ENCODE data around the gene VPREB3. TPM values are rescaled to one million over a fixed set of nuclear protein-coding genes. Genes with fewer than 3 reads are reported as not detected.

VPREB3 gene
- polyA plus RNA-seq, 3 donors: 0.88 to 1.0 (median 1.0) TPM

GRCh38 chr22:23778577-23778900, 24.3 kb upstream of the VPREB3 start:
- H4K20me1 ChIP-seq (ENCODE audit: insufficient read depth, low read length): no peaks in the 10 kb centered on the region
- Mint-ChIP-seq H3K27ac (no peak overlapping the region), H3K27me3 (ENCODE audit: low read depth in 3 of 3) (peaks cover 13 to 14% (median 14%) of the 10 kb centered on the region in 3 donors), H3K4me1 (no peaks in the 10 kb centered on the region), H3K4me3 (no peak overlapping the region), H3K36me3 (no peaks in the 10 kb centered on the region), H3K9me3 (peaks cover 0 to 1% (median 0%) of the 10 kb centered on the region in 7 donors)
- no peak overlapping the region for H2AFZ ChIP-seq (ENCODE audit: insufficient read depth, low read depth, low read length, poor library complexity, severe bottlenecking)
- WGBS (ENCODE audit: insufficient coverage): 94% methylated on average over 3 of the region's 3 CpGs
- H3K27ac ChIP-seq (ENCODE audit: low read depth in 1 of 2, low read length in 2 of 2): no peak overlapping the region
- H3K79me2 ChIP-seq (ENCODE audit: insufficient read depth, low read length): no peaks in the 10 kb centered on the region
- no peaks in the 10 kb centered on the region for H3K36me3 ChIP-seq (replicated peaks in 1 of 2; ENCODE audit: control insufficient read depth in 1 of 2, insufficient read depth in 2 of 2, low read length in 2 of 2)
- H3K4me2 ChIP-seq (replicated peaks; ENCODE audit: extremely low read depth, low read length, poor library complexity, severe bottlenecking): no peak overlapping the region
- no peak for TF ChIP-seq CTCF (IDR thresholded peaks at IDR 0.05)
- no peak overlapping the region for H3K4me3 ChIP-seq (replicated peaks in 1 of 3; ENCODE audit: low read depth in 2 of 3, low read length in 3 of 3)
- no peak overlapping the region for H3K9ac ChIP-seq (ENCODE audit: insufficient read depth, low read length, poor library complexity, severe bottlenecking)
- no peaks in the 10 kb centered on the region for H3K9me3 ChIP-seq (replicated peaks in 1 of 2; ENCODE audit: control insufficient read depth in 1 of 2, insufficient read depth in 1 of 2, low read length in 2 of 2)
- no peak for DNase-seq
- H3K4me1 ChIP-seq (ENCODE audit: control insufficient read depth in 1 of 2, insufficient read depth in 2 of 2, low read length in 2 of 2): no peaks in the 10 kb centered on the region
- H3K27me3 ChIP-seq (ENCODE audit: control insufficient read depth in 2 of 2, insufficient read depth in 2 of 2, low read length in 2 of 2): peaks cover 0 to 7% of the 10 kb centered on the region in 2 donors
- intact Hi-C loops (cut with micrococcal nuclease): no loop called here

GRCh38 chr22:23777776-23778576, 23.8 kb upstream of the VPREB3 start:
- no peak for DNase-seq
- Mint-ChIP-seq H3K36me3 (peaks cover 0 to 5% of the 10 kb centered on the region in 2 donors), H3K4me1 (peaks cover 3% of the 10 kb centered on the region), H3K27me3 (ENCODE audit: low read depth in 3 of 3) (peaks cover 19 to 20% (median 19%) of the 10 kb centered on the region in 3 donors), H3K27ac (no peak overlapping the region), H3K9me3 (peaks cover 0 to 4% (median 3%) of the 10 kb centered on the region in 7 donors), H3K4me3 (no peak overlapping the region)
- Histone ChIP-seq H3K4me3 (replicated peaks in 1 of 3; ENCODE audit: low read depth in 2 of 3, low read length in 3 of 3) (no peak overlapping the region), H3K27me3 (ENCODE audit: control insufficient read depth in 2 of 2, insufficient read depth in 2 of 2, low read length in 2 of 2) (peaks cover 3 to 13% of the 10 kb centered on the region in 2 donors), H3K9me3 (replicated peaks in 1 of 2; ENCODE audit: control insufficient read depth in 1 of 2, insufficient read depth in 1 of 2, low read length in 2 of 2) (no peaks in the 10 kb centered on the region), H3K9ac (ENCODE audit: insufficient read depth, low read length, poor library complexity, severe bottlenecking) (no peak overlapping the region), H3K79me2 (ENCODE audit: insufficient read depth, low read length) (no peaks in the 10 kb centered on the region), H3K27ac (ENCODE audit: low read depth in 1 of 2, low read length in 2 of 2) (no peak overlapping the region), H3K4me2 (replicated peaks; ENCODE audit: extremely low read depth, low read length, poor library complexity, severe bottlenecking) (no peak overlapping the region), H3K4me1 (ENCODE audit: control insufficient read depth in 1 of 2, insufficient read depth in 2 of 2, low read length in 2 of 2) (peaks cover 1 to 4% of the 10 kb centered on the region in 2 donors), H2AFZ (ENCODE audit: insufficient read depth, low read depth, low read length, poor library complexity, severe bottlenecking) (no peak overlapping the region), H4K20me1 (ENCODE audit: insufficient read depth, low read length) (no peaks in the 10 kb centered on the region), H3K36me3 (replicated peaks in 1 of 2; ENCODE audit: control insufficient read depth in 1 of 2, insufficient read depth in 2 of 2, low read length in 2 of 2) (no peaks in the 10 kb centered on the region)
- intact Hi-C loops (cut with micrococcal nuclease): no loop called here
- no peak for TF ChIP-seq CTCF (IDR thresholded peaks at IDR 0.05)
- 91% methylated on average over 6 of the region's 11 CpGs for WGBS (ENCODE audit: insufficient coverage)

All from CD14-positive monocyte (primary cell).